NK-92 (cell line): Measurements from ENCODE around the gene BRCA1.
"Not testable (repeated sequence)": the region's sequence is repeated elsewhere in the genome, so short reads cannot be mapped to it uniquely, and the experiment has no call there.

ENCODE experiments used
- DNase-seq: peaks from one replicate; lab custom pipeline; 2025; ENCODE audit not compliant: unreplicated experiment; lab: John Stamatoyannopoulos, UW

Gene BRCA1

GRCh38 chr17:43134774-43135453 lies 9.8 kb upstream of the BRCA1 start:
- DNase-seq, result no peak

GRCh38 chr17:43133439-43133838 lies 8.3 kb upstream of the BRCA1 start:
- not testable (repeated sequence) for DNase-seq

- no peak for DNase-seq
These were observed 7.0 kb upstream of the BRCA1 start for GRCh38 chr17:43132117-43132516.

- DNase-seq, result no peak
These were observed 4.5 kb upstream of the BRCA1 start for GRCh38 chr17:43129671-43130010.

- DNase-seq, result not testable (repeated sequence)
These were observed 2.2 kb upstream of the BRCA1 start for GRCh38 chr17:43127333-43127876.

- DNase-seq, result no peak
These were observed 1.7 kb upstream of the BRCA1 start for GRCh38 chr17:43126911-43127290.

GRCh38 chr17:43125967-43126910 lies 1.1 kb upstream of the BRCA1 start:
- DNase-seq, result no peak

- DNase-seq, result no peak
These were observed 6.2 kb downstream of the BRCA1 start for GRCh38 chr17:43118679-43119615.

- DNase-seq, result no peak
These were observed 11.0 kb downstream of the BRCA1 start for GRCh38 chr17:43114151-43114552.

- DNase-seq, result no peak
These were observed 18.6 kb downstream of the BRCA1 start for GRCh38 chr17:43106552-43106951.

GRCh38 chr17:43105146-43105545 lies 20.0 kb downstream of the BRCA1 start:
- DNase-seq, result no peak

GRCh38 chr17:43104665-43105064 lies 20.5 kb downstream of the BRCA1 start:
- DNase-seq, result no peak

- DNase-seq, result not testable (repeated sequence)
These were observed 29.8 kb downstream of the BRCA1 start for GRCh38 chr17:43095364-43095763.

GRCh38 chr17:43094129-43094835 lies 30.9 kb downstream of the BRCA1 start:
- DNase-seq, result no peak

- DNase-seq, result no peak
These were observed 32.3 kb downstream of the BRCA1 start for GRCh38 chr17:43092901-43093300.

GRCh38 chr17:43090022-43090421 lies 35.1 kb downstream of the BRCA1 start:
- no peak for DNase-seq

GRCh38 chr17:43085474-43085873 lies 39.7 kb downstream of the BRCA1 start:
- DNase-seq, result no peak

GRCh38 chr17:43079641-43080302 lies 45.4 kb downstream of the BRCA1 start:
- DNase-seq, result no peak

- DNase-seq, result no peak
These were observed 50.3 kb downstream of the BRCA1 start for GRCh38 chr17:43074869-43075268.

- no peak for DNase-seq
These were observed 54.3 kb downstream of the BRCA1 start for GRCh38 chr17:43070872-43071271.
